HG03159 (cell line): Measurements from ENCODE around the gene EEFSEC.

Source experiments
- ATAC-seq: cut with Tn5 transposase; IDR thresholded peaks from one replicate; pipeline ENCODE4 v1.9.1; 2021; ENCODE audit warnings: mild to moderate bottlenecking, moderate library complexity; ENCODE audit not compliant: unreplicated experiment

Gene EEFSEC

DNA sequence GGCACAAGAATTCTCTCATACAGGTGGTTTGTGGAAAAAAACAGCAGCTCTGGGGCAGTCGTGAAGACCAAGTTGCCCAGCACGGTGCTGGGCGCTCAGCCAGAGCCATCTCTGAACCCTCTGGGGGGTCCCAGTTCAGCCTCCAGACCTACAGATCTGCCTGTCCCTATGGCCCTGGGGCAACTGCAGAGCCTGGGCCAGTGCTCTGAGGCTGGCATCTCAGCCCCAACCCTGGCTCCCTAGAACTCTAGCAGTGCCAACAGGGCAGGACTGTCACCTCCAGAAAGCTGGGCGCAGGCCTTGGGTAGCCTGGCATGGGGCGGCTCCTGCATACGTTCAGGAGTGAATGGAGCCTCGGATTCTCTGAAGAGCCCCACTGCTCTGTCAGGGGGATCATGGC is 268.7 kb downstream of the EEFSEC start:
- no peak for ATAC-seq

GRCh38 chr3:128422762-128423524 is 269.7 kb downstream of the EEFSEC start:
- no peak for ATAC-seq

GRCh38 chr3:128423525-128424147 is 270.4 kb downstream of the EEFSEC start:
- ATAC-seq: no peak

DNA sequence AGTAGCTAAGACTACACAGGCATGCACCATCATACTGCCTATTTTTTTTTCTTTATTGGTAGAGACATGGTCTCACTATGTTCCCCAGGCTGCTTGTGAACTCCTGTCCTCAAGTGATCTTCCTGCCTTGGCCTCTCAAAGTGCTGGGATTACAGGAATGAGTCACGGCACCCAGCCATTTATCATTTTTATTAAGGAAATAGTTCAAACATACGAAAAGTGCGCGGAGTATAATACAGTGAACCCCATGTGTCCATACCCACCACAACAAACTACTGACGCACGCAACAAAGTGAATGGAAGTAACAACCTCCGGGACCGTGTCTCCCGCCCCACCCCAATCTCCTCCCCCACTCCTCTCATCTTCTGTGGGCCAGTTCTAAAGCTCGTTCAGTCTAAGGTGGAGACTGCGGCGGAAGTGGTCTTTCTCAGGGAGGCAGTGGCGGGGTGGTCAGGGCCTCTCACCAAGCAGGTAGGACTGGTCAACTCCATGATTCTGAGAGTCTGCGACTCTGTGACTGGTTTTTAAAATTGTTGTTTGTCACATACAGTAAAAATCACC is 271.3 kb downstream of the EEFSEC start:
- ATAC-seq: no peak

- no peak for ATAC-seq
Observed at GRCh38 chr3:128425142-128425845, 272.0 kb downstream of the EEFSEC start.

- no peak for ATAC-seq
Observed at GRCh38 chr3:128425846-128426127, 272.5 kb downstream of the EEFSEC start.

- peak; percentile 84 for ATAC-seq
Observed at GRCh38 chr3:128426128-128426921, 273.0 kb downstream of the EEFSEC start.

DNA sequence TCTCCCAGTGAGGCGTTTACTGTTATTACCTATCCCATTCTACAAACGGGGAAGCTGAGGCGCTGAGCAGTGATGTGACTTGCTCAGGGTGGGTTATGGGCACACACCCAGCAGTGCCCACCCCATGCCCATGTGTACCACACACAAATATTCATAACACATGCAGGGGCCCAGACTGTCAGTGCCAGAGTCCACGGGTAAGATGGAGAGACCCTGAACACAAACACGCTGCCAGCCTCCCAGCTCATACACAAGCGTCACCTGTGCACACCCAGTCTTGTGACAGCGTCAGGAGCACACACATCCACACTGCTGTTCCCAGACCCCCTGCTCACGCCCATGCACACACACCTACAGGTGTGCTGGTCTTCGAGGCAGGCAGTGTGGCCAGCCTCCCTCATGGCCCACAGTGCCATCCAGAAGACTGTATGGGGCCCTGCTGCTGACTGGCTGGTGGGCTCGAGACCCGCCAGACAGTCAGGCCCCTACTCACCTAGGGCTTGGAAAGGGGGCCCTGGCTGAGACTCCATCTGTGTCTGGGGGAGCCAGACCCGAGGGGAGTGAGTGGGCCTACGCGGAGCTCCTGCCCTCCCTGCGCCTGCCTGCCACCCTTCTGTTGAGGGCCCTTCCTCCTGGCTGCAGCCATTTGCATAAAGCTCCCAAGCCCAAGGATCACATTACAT is 274.0 kb downstream of the EEFSEC start:
- no peak for ATAC-seq

GRCh38 chr3:128427872-128428822 is 274.9 kb downstream of the EEFSEC start:
- no peak for ATAC-seq

DNA sequence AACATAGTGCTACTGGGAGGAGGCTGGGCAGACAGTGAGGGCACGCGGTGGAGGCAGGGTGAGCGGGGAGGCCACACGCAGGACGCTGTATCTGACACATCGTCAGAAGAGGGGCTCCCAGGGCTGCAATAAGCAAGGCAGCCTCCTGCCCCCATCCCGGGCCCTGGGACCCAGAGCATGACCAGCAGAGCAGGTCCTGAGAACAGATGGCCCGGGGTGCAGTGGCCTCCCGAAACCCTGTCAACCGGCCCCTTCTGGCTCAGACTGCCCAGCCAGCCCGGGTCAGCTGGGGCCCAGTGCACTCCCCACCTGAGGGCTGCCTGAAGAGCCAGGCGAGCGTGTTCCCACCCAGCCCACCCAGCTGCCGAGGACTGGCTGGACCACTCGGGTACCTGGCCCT is 276.0 kb downstream of the EEFSEC start:
- ATAC-seq: no peak

DNA sequence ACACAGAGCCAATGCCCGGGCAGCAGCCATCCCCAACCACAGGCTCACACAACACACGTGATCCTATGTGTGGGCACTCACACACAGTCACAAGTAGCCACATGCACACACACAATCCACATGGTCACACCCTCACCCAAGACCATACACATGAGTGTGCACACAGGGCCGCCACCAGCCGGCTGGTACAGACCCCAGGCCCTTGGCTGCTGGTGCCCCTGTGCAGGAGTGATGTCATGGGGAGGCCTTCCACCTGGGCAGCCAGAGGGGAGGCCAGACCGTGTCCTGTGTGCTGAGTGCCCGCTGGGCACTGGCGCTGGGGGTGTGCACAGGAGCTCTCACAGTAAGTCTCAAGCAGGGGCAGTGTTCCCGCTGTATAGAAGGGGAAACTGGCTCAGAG is 276.5 kb downstream of the EEFSEC start:
- no peak for ATAC-seq

GRCh38 chr3:128430301-128430700 is 277.0 kb downstream of the EEFSEC start:
- no peak for ATAC-seq

GRCh38 chr3:128430731-128431130 is 277.4 kb downstream of the EEFSEC start:
- ATAC-seq: no peak

DNA sequence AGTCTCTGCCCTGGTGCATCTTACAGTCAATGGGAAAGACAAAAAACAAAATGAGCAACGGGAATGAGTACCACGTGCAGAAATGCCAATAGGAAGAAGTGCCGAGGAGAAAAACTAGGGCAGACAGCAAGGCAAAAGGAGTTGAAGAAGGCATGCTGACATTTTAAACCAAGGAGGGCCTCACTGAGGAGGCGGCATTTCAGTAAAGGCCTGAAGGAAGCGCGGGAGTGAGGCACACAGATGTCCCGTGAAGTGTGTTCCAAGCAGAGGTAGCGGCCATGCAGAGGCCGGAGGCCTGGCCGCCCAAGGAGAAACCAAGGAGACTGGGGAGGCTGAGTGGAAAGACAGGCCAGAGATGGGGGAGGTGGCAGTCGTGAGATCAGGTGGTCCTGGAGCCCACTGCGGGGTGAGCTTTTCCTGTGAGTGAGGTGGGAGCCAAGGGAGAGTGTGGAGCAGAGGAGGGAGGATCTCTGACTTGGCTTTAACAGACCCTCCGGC is 278.6 kb downstream of the EEFSEC start:
- no peak for ATAC-seq

DNA sequence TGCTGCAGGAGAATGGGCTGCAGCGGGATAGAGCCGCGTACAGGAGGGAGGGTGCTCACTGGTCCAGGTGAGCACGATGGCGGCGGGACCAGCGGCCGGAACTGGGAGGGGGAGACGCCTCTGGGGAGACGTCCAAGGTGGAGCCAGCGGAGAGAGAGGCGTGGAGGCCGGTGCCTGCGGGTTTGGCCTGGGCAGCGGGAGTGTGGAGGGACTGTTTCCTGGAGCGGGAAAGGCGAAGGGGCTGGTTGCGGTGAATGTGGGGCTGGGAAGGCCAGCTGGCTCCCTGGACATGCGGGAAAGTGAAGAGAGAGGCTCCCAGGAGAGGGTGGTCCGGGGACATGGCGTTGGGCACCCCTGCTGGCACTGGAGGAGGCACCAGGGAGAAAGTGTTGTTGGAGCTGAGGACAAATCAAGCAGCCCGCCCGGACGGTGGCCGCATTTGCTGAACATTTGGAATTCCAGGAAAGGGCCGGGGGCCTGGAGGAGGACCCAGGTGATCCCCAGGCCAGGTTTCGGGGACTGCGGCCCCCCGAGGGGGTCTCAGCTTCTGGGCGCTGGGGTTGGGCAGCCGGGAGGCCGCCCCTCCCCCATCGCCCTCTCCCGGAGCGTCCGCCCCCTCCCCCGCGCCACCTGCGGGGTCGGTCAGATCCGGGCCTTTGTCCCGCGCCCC is 279.2 kb downstream of the EEFSEC start:
- ATAC-seq: no peak

GRCh38 chr3:128432971-128433836 is 279.9 kb downstream of the EEFSEC start:
- ATAC-seq: no peak

- ATAC-seq: no peak
Observed at GRCh38 chr3:128433837-128434165, 280.5 kb downstream of the EEFSEC start.

- ATAC-seq: no peak
Observed at GRCh38 chr3:128434524-128434923, 281.2 kb downstream of the EEFSEC start.
